Measurements from ENCODE around the gene LRRC8D. TPM values are rescaled to one million over a fixed set of nuclear protein-coding genes. Genes with fewer than 3 reads are reported as not detected.

The LRRC8D gene
- total and polyA plus RNA-seq, 9 of the 15 experiments (the other 6 are each of a cell fraction or from before 2014, with no cell fraction given), result 3.4 to 53.9 (median 15.9) TPM

DNA sequence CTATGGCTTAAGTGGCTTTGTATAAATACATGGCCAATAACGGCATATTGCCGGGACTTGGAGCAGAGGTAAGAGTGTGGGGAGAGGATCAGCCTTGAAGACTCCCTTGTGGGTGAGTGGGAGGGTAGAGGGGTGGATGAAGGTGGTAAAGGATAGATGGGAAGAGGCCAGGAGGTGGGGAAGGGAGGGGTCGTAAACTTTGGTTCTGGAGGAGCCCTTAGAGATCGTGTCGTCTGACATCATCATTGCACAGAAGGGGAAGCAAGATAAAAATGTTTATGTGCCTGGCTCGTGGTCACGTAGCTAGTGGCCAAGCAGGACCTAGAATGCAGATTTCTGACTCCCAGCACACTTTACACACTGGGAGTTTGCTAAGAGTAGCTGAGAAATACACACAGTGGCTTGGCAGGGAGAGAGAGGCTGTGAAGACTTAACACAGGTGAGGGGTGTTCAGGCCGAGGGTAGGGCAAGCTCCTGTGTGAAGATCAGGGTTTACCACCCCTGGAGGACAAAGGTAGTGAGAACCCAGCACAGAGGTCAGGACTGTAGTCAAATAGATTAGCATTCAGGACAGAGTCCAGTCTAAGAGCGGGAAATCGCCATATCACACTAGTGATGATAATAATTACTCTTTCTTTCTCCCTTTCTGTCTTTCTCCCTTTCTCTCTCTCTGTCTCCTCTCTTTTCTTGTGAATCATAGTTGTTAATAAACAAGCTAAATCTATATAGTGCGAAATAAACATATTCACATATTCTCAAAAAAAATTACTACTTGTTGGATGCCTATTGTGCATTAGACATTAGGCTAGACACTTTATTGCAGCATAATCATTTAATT, 75.5 kb downstream of the LRRC8D start (continued):
- TF ChIP-seq REST (IDR thresholded peaks at IDR 0.05; ENCODE audit: borderline replicate concordance) (peak; percentile 25; the same call in 1 of the 2 replicates), REST (CRISPR knock-in tag; IDR thresholded peaks at IDR 0.05; ENCODE audit: low read depth) (0 out of 2 replicates have a peak, but pooled peaks have one; percentile 18), MCM3 (IDR thresholded peaks at IDR 0.05) (no peak), FOXJ3 (CRISPR knock-in tag; IDR thresholded peaks at IDR 0.05) (no peak), MXD1 (CRISPR knock-in tag; IDR thresholded peaks at IDR 0.05; ENCODE audit: borderline replicate concordance, poor library complexity, severe bottlenecking) (no peak), TFAM (CRISPR knock-in tag; conservative IDR thresholded peaks at IDR 0.05) (no peak), ZNF140 (CRISPR knock-in tag; IDR thresholded peaks at IDR 0.05) (no peak)
- TF ChIP-seq, protein P1, sequence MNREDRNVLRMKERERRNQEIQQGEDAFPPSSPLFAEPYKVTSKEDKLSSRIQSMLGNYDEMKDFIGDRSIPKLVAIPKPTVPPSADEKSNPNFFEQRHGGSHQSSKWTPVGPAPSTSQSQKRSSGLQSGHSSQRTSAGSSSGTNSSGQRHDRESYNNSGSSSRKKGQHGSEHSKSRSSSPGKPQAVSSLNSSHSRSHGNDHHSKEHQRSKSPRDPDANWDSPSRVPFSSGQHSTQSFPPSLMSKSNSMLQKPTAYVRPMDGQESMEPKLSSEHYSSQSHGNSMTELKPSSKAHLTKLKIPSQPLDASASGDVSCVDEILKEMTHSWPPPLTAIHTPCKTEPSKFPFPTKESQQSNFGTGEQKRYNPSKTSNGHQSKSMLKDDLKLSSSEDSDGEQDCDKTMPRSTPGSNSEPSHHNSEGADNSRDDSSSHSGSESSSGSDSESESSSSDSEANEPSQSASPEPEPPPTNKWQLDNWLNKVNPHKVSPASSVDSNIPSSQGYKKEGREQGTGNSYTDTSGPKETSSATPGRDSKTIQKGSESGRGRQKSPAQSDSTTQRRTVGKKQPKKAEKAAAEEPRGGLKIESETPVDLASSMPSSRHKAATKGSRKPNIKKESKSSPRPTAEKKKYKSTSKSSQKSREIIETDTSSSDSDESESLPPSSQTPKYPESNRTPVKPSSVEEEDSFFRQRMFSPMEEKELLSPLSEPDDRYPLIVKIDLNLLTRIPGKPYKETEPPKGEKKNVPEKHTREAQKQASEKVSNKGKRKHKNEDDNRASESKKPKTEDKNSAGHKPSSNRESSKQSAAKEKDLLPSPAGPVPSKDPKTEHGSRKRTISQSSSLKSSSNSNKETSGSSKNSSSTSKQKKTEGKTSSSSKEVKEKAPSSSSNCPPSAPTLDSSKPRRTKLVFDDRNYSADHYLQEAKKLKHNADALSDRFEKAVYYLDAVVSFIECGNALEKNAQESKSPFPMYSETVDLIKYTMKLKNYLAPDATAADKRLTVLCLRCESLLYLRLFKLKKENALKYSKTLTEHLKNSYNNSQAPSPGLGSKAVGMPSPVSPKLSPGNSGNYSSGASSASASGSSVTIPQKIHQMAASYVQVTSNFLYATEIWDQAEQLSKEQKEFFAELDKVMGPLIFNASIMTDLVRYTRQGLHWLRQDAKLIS (CRISPR knock-in tag; IDR thresholded peaks at IDR 0.05), result no peak; the same call in 1 of the 2 replicates
- TF ChIP-seq, protein P2, sequence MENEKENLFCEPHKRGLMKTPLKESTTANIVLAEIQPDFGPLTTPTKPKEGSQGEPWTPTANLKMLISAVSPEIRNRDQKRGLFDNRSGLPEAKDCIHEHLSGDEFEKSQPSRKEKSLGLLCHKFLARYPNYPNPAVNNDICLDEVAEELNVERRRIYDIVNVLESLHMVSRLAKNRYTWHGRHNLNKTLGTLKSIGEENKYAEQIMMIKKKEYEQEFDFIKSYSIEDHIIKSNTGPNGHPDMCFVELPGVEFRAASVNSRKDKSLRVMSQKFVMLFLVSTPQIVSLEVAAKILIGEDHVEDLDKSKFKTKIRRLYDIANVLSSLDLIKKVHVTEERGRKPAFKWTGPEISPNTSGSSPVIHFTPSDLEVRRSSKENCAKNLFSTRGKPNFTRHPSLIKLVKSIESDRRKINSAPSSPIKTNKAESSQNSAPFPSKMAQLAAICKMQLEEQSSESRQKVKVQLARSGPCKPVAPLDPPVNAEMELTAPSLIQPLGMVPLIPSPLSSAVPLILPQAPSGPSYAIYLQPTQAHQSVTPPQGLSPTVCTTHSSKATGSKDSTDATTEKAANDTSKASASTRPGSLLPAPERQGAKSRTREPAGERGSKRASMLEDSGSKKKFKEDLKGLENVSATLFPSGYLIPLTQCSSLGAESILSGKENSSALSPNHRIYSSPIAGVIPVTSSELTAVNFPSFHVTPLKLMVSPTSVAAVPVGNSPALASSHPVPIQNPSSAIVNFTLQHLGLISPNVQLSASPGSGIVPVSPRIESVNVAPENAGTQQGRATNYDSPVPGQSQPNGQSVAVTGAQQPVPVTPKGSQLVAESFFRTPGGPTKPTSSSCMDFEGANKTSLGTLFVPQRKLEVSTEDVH (IDR thresholded peaks at IDR 0.05; ENCODE audit: low read depth, partially characterized antibody), result peak; percentile 57
